CD4-positive, alpha-beta T cell (primary cell): ENCODE results near the gene TLCD5. TPM values are rescaled to one million over a fixed set of nuclear protein-coding genes. Genes with fewer than 3 reads are reported as not detected.

Experiments used
- ATAC-seq: fragments of 200-7000 bp; cut with Tn5 transposase; one replicate; pipeline ENCODE4 v1.10.0; 2022; ENCODE audit warnings: mild to moderate bottlenecking; ENCODE audit not compliant: poor library complexity
- CTCF ChIA-PET: fragments of 350-600 bp; sonication (Branson Sonifier 250); formaldehyde crosslinking; loops from one replicate; lab custom pipeline; 2021; ENCODE audit warnings: antibody characterized with exemption, inconsistent platforms; lab: Charles Lee
- POLR2A ChIA-PET: fragments of 350-600 bp; sonication (Branson Sonifier 250); formaldehyde crosslinking; loops from one replicate; lab custom pipeline; 2021; ENCODE audit warnings: antibody characterized with exemption, inconsistent platforms; lab: Charles Lee
- DNase-seq, 14 experiments: peaks; one replicate each; pipeline ENCODE4 v3.0.0-alpha.2; 2013 to 2020; ENCODE audit warnings: mixed read lengths in 2 of 14
- H3K27ac ChIP-seq, 2 donors: one replicate each; pipeline versions ENCODE4 v1.5.1 to v1.7.0; 2013; ENCODE audit warnings: low read length in 2 of 2, low read depth in 1 of 2, mild to moderate bottlenecking in 1 of 2
- H3K27me3 ChIP-seq, 2 experiments: 1 replicate in 1 of 2; 2 replicates in 1 of 2; pipeline versions ENCODE4 v1.6.1 to v1.7.0; 2013; ENCODE audit warnings: low read length in 2 of 2, control low read depth in 1 of 2, mild to moderate bottlenecking in 1 of 2, moderate library complexity in 1 of 2; ENCODE audit not compliant: insufficient read depth in 2 of 2, control insufficient read depth in 1 of 2
- H3K36me3 ChIP-seq: one replicate; pipeline ENCODE4 v1.6.1; 2013; ENCODE audit warnings: low read length, control low read depth; ENCODE audit not compliant: insufficient read depth
- H3K4me1 ChIP-seq: one replicate; pipeline ENCODE4 v1.6.1; 2013; ENCODE audit warnings: low read length, control low read depth; ENCODE audit not compliant: insufficient read depth
- H3K4me3 ChIP-seq: one replicate; pipeline ENCODE4 v1.5.1; 2013; ENCODE audit warnings: mild to moderate bottlenecking, low read length, moderate library complexity
- H3K9me3 ChIP-seq, 2 experiments: 1 replicate in 1 of 2; 2 replicates in 1 of 2; pipeline versions ENCODE4 v1.6.1 to v1.7.0; 2013; ENCODE audit warnings: low read length in 2 of 2, mild to moderate bottlenecking in 2 of 2, control low read depth in 1 of 2, moderate library complexity in 1 of 2; ENCODE audit not compliant: control insufficient read depth in 1 of 2, insufficient read depth in 1 of 2
- H3K27ac Mint-ChIP-seq: one replicate; pipeline ENCODE4 v1.8.0; 2020; ENCODE audit warnings: mixed read lengths
- H3K27me3 Mint-ChIP-seq: one replicate; pipeline ENCODE4 v1.8.0; 2021; ENCODE audit warnings: mixed read lengths
- H3K36me3 Mint-ChIP-seq: one replicate; pipeline ENCODE4 v1.8.0; 2021; ENCODE audit warnings: low read depth, mixed read lengths
- H3K4me1 Mint-ChIP-seq: one replicate; pipeline ENCODE4 v1.8.0; 2021; ENCODE audit warnings: low read depth, mixed read lengths
- H3K4me3 Mint-ChIP-seq: one replicate; pipeline ENCODE4 v1.8.0; 2020; ENCODE audit warnings: mild to moderate bottlenecking, mixed read lengths
- H3K9me3 Mint-ChIP-seq: one replicate; pipeline ENCODE4 v1.8.0; 2020; ENCODE audit warnings: mixed read lengths
- CTCF ChIP-seq: fragments of 200-600 bp; IDR thresholded peaks from one replicate; pipeline ENCODE4 v1.8.0; 2022; ENCODE audit warnings: antibody characterized with exemption, mild to moderate bottlenecking
- intact Hi-C, 2 experiments: fragments of 100-400 bp; cut with DNase I in 1 of 2; cut with micrococcal nuclease in 1 of 2; formaldehyde crosslinking; loops; one replicate each; pipeline versions ENCODE4 v1.15.1 to v1.9.0; 2023 to 2025; cut with DNase I, micrococcal nuclease
- total RNA-seq, 174 experiments: library from RNA in 2 of 174; stranded (reverse) in 2 of 174; gene quantifications; one replicate each; pipeline ENCODE4 v1.2.3 and lab custom pipeline; 2021 to 2026

The TLCD5 gene
- total RNA-seq, 2 experiments from 2014 or later = not detected

GRCh38 chr11:120316880-120317688 is 8.0 kb upstream of the TLCD5 start:
- Mint-ChIP-seq H3K27ac (no peak overlapping the region), H3K9me3 (no peaks in the 10 kb centered on the region), H3K36me3 (no peaks in the 10 kb centered on the region), H3K4me3 (no peak overlapping the region), H3K4me1 (no peaks in the 10 kb centered on the region), H3K27me3 (peaks cover 48% of the 10 kb centered on the region)
- H3K27ac ChIP-seq = no peak overlapping the region
- no peak for TF ChIP-seq CTCF
- no peaks in the 10 kb centered on the region for H3K4me1 ChIP-seq
- no peak overlapping the region for H3K4me3 ChIP-seq
- DNase-seq = no peak
- ChIA-PET CTCF (no interaction called here), POLR2A (no interaction called here)
- intact Hi-C loops = no loop called here
- H3K27me3 ChIP-seq = peaks cover 17 to 24% of the 10 kb centered on the region in 2 experiments
- no peaks in the 10 kb centered on the region for H3K36me3 ChIP-seq
- ATAC-seq = no peak
- H3K9me3 ChIP-seq = no peaks in the 10 kb centered on the region

GRCh38 chr11:120317689-120318480 is 7.2 kb upstream of the TLCD5 start:
- Histone ChIP-seq H3K27ac (no peak overlapping the region), H3K9me3 (no peaks in the 10 kb centered on the region), H3K4me3 (no peak overlapping the region), H3K4me1 (no peaks in the 10 kb centered on the region), H3K27me3 (peaks cover 22 to 28% of the 10 kb centered on the region in 2 experiments), H3K36me3 (no peaks in the 10 kb centered on the region)
- DNase-seq (no peak), ATAC-seq (no peak)
- Mint-ChIP-seq H3K36me3 (no peaks in the 10 kb centered on the region), H3K27ac (no peak overlapping the region), H3K27me3 (peaks cover 49% of the 10 kb centered on the region), H3K4me1 (no peaks in the 10 kb centered on the region), H3K9me3 (no peaks in the 10 kb centered on the region), H3K4me3 (no peak overlapping the region)
- no peak for TF ChIP-seq CTCF
- POLR2A ChIA-PET = no interaction called here
- CTCF ChIA-PET = no interaction called here
- intact Hi-C loops = no loop called here

- peaks cover 54% of the 10 kb centered on the region for H3K27me3 Mint-ChIP-seq
- CTCF ChIA-PET = no interaction called here
- DNase-seq (no peak), ATAC-seq (no peak)
- Histone ChIP-seq H3K9me3 (no peaks in the 10 kb centered on the region), H3K4me1 (no peaks in the 10 kb centered on the region), H3K36me3 (no peaks in the 10 kb centered on the region), H3K27me3 (peaks cover 25 to 36% of the 10 kb centered on the region in 2 experiments), H3K4me3 (no peak overlapping the region), H3K27ac (no peak overlapping the region)
- H3K36me3 Mint-ChIP-seq = no peaks in the 10 kb centered on the region
- TF ChIP-seq CTCF = no peak
- POLR2A ChIA-PET = no interaction called here
- intact Hi-C loops = no loop called here
- no peaks in the 10 kb centered on the region for H3K4me1 Mint-ChIP-seq
- no peak overlapping the region for H3K27ac Mint-ChIP-seq
- H3K4me3 Mint-ChIP-seq = no peak overlapping the region
- no peaks in the 10 kb centered on the region for H3K9me3 Mint-ChIP-seq
These were observed 6.2 kb upstream of the TLCD5 start for GRCh38 chr11:120318906-120319305.
